Endometrial microvascular endothelial cells (primary cell): ENCODE data around the gene KATNBL1. TPM values are rescaled to one million over a fixed set of nuclear protein-coding genes. Genes with fewer than 3 reads are reported as not detected.
"Not testable (repeated sequence)": the region's sequence is repeated elsewhere in the genome, so short reads cannot be mapped to it uniquely, and the experiment has no call there.

Experiments used
- in situ Hi-C: cut with HindIII; loops from 2 replicates; pipeline ENCODE4 v1.10.0; 2017; ENCODE audit warnings: low sequenced_read_pairs, low pct_unique_long_range_greater_than_20kb; ENCODE audit errors: inconsistent ontology term
- total RNA-seq: library from RNA; depleted of rRNA; stranded (reverse); fragments of >200 nt; gene quantifications from one replicate; pipeline ENCODE4 v1.2.3, GENCODE V29; 2015; ENCODE audit errors: inconsistent ontology term

The KATNBL1 gene
- total RNA-seq, 1 donor from 2014 or later: 39.6 TPM

- in situ Hi-C loops: no loop called here
Measured at GRCh38 chr15:34206011-34206410, 3.9 kb downstream of the KATNBL1 start.

- in situ Hi-C loops: no loop called here
Measured at GRCh38 chr15:34203936-34204335, 6.0 kb downstream of the KATNBL1 start.

GRCh38 chr15:34203305-34203704, 6.6 kb downstream of the KATNBL1 start:
- in situ Hi-C loops: no loop called here

- in situ Hi-C loops: not testable (repeated sequence)
Measured at GRCh38 chr15:34193272-34193671, 16.6 kb downstream of the KATNBL1 start.

GRCh38 chr15:34188711-34189110, 21.2 kb downstream of the KATNBL1 start:
- in situ Hi-C loops: no loop called here

GRCh38 chr15:34185666-34186065, 24.2 kb downstream of the KATNBL1 start:
- in situ Hi-C loops: no loop called here

- in situ Hi-C loops: no loop called here
Measured at GRCh38 chr15:34182942-34183341, 27.0 kb downstream of the KATNBL1 start.

- in situ Hi-C loops: no loop called here
Measured at GRCh38 chr15:34179234-34179633, 30.7 kb downstream of the KATNBL1 start.

- in situ Hi-C loops: not testable (repeated sequence)
Measured at GRCh38 chr15:34165987-34166573, 43.8 kb downstream of the KATNBL1 start.

- in situ Hi-C loops: no loop called here
Measured at GRCh38 chr15:34161329-34161963, 48.5 kb downstream of the KATNBL1 start.

- in situ Hi-C loops: no loop called here
Measured at GRCh38 chr15:34160735-34161134, 49.2 kb downstream of the KATNBL1 start.

GRCh38 chr15:34158355-34158754, 51.5 kb downstream of the KATNBL1 start:
- in situ Hi-C loops: no loop called here

GRCh38 chr15:34155859-34156258, 54.0 kb downstream of the KATNBL1 start:
- in situ Hi-C loops: no loop called here

GRCh38 chr15:34154725-34155204, 55.1 kb downstream of the KATNBL1 start:
- in situ Hi-C loops: no loop called here

- in situ Hi-C loops: no loop called here
Measured at GRCh38 chr15:34147371-34148140, 62.3 kb downstream of the KATNBL1 start.

- in situ Hi-C loops: no loop called here
Measured at GRCh38 chr15:34133511-34133910, 76.4 kb downstream of the KATNBL1 start.

- in situ Hi-C loops: no loop called here
Measured at GRCh38 chr15:34132881-34133280, 77.0 kb downstream of the KATNBL1 start.

GRCh38 chr15:34128898-34129297, 81.0 kb downstream of the KATNBL1 start:
- in situ Hi-C loops: no loop called here

GRCh38 chr15:34126522-34126921, 83.4 kb downstream of the KATNBL1 start:
- in situ Hi-C loops: no loop called here

GRCh38 chr15:34125945-34126344, 84.0 kb downstream of the KATNBL1 start:
- in situ Hi-C loops: no loop called here
